NCI-H1436 treated with DMSO at 0.1 percent for 48 hours (cell line): ENCODE data around the gene GPATCH4.
"Not testable (repeated sequence)": the region's sequence is repeated elsewhere in the genome, so short reads cannot be mapped to it uniquely, and the experiment has no call there.

Source experiments
- DNase-seq: peaks from one replicate; lab custom pipeline; 2025; lab: John Stamatoyannopoulos, UW

Gene GPATCH4

DNA sequence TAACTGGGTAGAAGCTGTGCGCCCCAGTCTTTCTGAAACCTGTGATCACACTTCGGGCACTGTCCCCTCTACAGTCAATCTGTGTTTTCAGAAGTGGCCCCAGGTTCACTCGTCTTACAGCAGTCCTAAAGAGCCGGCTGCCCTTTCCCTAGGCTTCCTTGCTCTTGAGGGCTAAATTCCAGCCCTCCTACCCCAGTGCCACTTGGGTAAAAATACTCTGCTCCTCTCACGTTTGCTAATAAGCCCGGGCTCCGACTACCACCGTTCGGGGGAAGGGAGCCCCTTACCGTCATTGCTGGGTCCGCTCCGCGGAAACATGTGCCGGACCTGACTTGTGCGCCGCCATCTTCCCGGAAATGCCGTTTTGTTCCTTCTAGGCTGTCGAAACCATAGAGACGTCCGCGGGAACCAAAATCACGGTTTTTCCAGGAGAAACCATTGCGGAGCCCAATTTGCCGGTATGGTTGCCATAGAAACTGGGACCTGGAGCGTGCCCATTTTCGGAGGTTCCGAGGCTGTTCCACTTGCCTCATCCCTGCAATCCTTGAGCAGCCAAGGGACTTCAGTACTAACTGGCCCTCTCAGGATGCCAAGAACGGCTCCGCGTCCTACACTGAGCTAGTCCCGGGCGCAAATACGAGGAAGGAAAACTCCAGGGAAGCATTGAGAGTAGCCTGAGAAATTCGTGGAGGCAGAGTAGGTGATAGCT lies at the start of gene GPATCH4:
Gene GPATCH4, minus strand, starts transcription at position 358 of the 709 bp plus-strand sequence.
- no peak for DNase-seq

DNA sequence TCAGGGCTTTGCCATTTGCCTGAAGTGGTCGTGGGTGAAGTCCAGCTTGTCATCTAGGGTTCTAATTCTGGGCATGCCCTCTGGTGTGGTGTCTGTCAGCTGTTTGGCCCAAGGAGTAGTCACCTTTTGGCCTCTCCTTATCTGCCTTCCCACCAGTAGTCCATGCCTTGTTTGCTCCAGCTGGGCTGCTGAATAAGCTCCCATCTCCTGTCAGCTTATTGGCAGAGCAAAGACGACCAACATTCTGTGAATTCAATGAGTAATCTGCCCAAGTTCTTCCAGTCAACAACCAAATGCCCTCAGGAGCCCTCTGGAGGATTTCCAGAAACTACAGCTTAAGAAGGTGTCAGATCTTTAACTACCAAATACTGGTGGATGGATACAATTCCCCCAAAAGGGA lies 47.7 kb upstream of the GPATCH4 start:
- DNase-seq, result no peak

DNA sequence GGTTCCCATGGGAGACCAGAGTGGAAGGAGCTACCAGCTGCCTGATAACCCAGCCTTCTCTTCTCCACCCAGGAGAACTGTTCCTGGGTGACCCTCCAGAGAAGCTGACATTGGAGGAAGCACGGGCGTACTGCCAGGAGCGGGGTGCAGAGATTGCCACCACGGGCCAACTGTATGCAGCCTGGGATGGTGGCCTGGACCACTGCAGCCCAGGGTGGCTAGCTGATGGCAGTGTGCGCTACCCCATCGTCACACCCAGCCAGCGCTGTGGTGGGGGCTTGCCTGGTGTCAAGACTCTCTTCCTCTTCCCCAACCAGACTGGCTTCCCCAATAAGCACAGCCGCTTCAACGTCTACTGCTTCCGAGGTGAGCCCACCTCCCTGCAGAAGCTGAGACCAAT lies 47.2 kb upstream of the GPATCH4 start:
- DNase-seq, result no peak

DNA sequence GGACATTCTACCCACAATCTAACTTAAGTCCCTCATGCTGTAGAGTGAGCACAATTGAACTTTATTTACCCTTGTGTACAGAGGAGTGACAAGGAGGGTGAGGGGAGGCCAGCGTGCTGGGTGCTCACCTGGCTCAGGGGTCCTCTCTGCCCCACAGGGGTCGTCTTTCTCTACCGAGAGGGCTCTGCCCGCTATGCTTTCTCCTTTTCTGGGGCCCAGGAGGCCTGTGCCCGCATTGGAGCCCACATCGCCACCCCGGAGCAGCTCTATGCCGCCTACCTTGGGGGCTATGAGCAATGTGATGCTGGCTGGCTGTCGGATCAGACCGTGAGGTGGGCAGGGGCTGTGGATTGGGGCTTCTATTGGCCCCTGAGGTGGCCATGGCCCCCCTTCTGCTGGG lies 46.1 kb upstream of the GPATCH4 start:
- DNase-seq, result no peak

DNA sequence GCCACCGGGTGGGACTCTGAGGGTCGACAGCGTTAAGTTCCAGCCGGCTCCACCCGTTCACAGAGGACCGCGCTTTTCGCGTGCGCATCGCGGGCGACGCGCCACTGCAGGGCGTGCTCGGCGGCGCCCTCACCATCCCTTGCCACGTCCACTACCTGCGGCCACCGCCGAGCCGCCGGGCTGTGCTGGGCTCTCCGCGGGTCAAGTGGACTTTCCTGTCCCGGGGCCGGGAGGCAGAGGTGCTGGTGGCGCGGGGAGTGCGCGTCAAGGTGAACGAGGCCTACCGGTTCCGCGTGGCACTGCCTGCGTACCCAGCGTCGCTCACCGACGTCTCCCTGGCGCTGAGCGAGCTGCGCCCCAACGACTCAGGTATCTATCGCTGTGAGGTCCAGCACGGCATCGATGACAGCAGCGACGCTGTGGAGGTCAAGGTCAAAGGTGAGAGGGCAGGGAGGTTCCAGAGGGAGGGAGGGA lies 45.5 kb upstream of the GPATCH4 start:
- no peak for DNase-seq

DNA sequence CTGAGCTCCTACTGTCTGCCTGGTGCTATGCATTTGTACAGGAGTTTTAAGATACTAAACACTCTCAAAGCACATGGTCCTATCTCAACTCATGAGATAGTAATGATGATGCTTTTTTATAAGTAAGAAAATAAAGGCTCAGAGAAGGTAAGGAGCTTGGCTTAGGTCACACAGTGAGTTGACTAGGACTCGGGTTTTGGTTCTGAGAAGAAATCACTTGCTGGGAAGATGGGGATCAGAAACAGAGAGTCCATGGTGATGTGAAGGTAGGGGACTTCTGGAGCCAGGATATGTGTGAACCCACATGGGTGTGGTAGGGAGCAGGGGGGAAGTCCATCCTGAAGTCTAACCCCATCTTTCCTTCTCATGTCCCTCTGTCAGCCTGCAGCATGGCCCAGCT lies 44.4 kb upstream of the GPATCH4 start:
- no peak for DNase-seq

DNA sequence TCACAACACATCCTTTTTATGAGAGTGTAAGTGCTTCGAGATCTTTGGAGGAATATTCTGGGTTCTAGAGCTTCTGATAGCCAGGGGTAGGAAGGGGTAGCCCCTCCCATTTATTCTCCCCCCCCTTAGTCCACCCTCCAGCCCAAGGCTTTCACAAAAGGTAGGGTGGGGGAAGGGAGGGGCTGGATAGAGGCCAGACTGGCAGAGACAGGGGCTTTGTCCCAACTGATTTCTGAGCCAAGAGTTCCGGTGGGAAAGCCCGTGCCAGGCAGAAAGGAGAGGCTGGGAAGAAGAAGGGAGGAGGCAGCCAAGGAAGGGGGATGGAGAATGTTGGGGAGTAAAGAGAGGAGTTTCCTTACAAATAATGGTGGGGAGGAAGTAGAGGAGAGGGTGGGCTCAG lies 43.8 kb upstream of the GPATCH4 start:
- DNase-seq, result no peak

DNA sequence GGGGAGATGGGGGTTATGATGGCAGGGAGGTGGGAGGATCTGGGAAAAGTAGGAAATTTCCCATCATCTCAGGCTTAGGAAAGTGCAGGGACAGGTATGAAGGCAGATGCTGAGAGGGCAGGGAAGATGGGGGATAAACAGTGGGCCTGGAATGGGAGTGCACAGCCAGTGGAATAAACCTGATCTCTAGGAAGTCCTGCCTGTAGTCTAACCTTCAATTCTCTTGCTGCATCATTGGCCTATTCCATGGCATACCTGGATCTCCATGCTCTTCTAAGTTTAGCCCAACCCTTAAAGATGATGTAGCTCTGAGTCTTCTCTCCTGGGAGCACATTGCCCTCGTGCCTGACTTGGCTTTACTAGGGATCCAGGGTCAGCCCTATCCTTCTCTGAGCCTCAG lies 43.4 kb upstream of the GPATCH4 start:
- DNase-seq, result no peak

DNA sequence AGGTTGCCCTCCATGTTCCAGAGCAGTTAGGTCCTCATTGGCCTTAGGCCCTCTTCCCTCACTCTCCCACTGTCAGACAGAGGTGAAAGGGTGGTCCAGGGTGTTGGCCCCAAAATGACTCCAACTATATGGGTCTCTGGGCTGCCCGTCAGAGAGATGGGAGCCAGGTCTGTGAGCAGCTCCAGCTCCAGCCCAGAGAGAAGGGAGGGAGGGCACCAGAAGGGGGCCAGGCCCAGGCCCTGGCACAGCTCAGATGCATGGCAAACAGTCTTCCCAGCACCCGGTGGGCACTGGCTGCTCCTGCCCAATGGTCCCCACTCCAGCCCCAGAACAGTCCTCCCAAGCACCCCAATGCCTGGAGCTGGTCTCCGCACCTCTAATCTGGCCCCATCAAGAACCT lies 42.9 kb upstream of the GPATCH4 start:
- DNase-seq, result no peak

DNA sequence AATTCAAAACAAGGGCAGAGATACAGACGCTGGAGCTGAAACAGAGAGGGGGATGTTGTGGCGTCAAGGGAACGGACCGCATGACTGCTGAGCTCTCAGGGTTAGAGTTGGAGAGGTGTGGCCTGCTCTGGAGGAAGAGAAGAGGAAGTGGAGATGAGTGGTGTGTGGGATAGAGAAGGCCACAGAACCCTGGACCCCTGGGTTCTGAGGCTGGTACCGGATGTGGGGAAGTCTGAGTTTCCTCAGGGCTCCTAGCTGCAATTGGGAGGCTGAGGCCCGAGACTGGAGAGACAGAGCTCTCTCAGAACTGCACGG lies 42.5 kb upstream of the GPATCH4 start:
- no peak for DNase-seq

DNA sequence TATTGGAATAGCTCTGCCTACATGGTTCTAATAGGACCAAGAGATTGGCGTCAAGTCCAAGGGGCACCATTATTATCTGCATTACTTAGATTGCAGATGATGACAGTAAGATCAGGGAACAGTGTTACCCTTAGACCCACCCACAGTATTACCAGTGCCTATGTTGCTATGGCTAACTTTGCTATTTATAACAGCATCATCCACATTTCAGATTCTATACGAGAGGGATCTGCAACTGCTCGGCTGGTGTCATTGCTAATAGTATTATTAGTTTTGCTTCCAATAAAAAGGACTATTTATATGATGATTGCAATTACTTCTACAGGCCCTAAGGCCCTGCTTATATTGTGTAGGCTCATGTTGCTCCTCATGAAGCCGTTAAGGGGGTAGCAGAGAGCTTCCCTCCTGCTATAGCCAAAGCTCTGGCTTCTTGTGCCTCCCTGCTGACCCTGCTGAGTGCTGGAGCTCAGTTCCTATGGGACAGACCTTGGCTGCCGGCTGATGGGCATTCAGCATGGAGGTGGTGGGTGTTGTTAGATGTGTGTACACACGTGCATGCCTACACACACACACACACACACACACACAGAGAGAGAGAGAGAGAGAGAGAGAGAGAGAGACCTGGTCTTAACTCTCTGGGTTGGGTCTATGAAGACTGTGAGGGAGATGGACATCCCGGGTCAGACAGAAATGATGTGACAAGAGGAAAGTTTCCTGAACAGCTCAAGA lies 41.9 kb upstream of the GPATCH4 start:
- DNase-seq, result no peak

DNA sequence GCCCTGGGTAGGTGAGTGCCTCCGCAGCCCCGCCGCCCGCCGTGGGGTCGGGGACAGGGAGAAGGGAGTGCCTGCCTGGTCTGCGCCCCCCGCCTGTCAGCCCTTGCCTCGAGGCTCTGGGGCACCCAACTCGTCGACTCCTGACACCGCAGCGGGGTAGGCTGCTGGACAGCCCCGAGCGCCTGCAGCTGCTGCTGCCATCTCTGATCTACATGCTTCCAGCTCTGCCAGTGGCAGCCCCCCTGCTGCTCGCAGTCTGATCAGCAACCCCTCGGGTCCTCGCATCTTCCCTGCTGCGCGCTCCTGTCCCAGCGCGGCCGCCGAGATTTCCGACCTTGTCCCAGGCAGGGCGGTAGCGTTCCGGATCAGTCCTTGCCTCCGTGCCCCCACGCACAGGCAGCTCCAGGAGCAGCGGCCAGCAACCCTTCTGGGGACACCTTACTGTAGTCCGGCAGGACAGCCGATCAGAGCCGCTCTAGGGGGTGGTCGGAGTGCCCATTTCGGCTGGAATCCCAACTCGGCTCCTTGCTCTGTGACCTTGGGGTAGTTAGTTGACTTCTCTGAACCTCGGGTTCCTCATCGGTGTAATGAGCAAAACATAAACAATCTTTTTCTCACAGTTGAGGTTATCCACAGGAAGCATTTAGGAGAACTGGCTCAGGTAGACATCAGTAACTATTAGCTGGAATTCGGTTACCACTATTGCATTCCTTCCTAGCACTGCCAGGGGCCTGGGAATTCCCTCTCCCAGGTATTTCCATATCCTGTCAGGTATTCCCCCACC lies 41.2 kb upstream of the GPATCH4 start:
- no peak for DNase-seq

DNA sequence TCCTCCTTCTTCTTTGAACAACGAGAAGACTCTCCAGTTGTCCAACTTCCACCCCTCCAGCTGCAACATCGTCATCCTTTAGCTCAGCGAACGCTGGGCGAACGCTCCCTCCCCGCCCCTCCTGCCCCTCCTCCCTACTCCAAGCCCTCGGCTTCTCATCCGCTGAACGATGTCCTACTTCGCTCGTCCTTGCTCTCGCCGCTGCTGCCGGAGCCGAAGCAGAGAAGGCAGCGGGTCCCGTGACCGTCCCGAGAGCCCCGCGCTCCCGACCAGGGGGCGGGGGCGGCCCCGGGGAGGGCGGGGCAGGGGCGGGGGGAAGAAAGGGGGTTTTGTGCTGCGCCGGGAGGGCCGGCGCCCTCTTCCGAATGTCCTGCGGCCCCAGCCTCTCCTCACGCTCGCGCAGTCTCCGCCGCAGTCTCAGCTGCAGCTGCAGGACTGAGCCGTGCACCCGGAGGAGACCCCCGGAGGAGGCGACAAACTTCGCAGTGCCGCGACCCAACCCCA lies 40.5 kb upstream of the GPATCH4 start, which contains the start of gene BCAN:
Gene BCAN, plus strand, starts transcription at position 357 of the 504 bp plus-strand sequence. CDS start 3,938 bp downstream, outside the sequence.
- no peak for DNase-seq

DNA sequence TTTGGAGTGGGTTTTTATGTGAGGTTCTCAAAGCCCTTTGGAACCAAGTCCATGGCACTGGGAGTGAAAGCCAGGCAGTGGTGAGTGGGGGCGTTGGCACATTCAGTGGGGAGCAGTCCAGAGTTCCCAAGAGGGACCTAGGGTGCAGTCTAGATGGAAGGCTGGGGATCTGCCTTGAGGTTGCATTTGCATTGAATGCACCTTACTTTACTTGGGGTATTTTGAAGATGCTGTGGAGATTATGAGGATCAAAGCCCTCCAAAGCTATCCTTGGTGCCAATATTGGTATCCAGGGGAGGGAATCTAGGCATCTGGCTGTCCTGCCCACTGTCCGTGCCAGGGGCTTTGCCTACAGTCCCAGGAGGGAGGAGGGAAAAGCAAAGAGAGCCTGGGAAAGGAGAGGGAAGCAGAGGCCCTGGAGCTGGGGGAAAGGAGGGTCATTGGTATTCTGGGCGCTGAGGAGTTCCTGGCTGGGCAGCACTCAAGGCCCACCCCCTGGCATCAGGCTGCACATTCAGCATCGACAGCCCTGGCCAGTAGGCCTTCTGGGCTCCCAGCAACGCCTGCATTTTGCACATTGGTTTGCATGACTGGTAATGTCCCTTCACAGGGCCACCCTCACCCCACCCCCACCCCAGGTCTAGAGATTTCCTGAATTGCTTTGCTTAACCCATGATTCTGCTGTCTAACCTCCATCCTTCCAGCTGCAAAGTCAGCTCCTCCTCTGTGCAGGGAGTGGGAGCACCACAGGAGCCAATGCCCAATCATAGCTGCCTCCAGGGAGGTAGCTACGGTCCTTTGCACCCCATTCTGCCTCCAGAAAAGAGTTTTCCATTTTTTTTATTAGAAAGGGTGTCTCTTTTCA lies 39.8 kb upstream of the GPATCH4 start:
- no peak for DNase-seq

DNA sequence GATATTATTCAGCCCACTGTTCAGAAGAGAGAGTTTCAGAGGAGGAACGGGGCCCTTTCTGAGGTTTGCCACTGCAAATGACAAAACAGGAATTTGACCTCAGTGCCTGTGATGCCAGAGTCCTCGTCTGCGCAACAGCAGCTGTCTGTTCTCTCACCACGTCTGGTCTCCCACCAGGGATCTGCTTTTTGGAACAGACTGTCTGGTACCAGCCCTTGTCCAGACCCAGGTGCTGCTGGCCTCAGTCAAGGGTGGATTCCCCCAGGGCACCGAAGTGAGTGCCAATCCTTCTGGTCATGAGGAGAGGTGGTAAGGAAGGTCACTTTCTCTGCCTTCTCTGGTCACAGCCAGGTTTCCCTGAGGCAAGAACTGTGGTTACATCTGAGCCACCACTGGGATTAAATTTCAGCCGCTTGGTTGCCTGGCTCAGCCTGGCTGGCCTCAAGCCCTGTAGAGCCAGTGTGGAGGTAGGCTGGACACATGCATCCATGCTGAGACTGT lies 38.4 kb upstream of the GPATCH4 start:
- no peak for DNase-seq

DNA sequence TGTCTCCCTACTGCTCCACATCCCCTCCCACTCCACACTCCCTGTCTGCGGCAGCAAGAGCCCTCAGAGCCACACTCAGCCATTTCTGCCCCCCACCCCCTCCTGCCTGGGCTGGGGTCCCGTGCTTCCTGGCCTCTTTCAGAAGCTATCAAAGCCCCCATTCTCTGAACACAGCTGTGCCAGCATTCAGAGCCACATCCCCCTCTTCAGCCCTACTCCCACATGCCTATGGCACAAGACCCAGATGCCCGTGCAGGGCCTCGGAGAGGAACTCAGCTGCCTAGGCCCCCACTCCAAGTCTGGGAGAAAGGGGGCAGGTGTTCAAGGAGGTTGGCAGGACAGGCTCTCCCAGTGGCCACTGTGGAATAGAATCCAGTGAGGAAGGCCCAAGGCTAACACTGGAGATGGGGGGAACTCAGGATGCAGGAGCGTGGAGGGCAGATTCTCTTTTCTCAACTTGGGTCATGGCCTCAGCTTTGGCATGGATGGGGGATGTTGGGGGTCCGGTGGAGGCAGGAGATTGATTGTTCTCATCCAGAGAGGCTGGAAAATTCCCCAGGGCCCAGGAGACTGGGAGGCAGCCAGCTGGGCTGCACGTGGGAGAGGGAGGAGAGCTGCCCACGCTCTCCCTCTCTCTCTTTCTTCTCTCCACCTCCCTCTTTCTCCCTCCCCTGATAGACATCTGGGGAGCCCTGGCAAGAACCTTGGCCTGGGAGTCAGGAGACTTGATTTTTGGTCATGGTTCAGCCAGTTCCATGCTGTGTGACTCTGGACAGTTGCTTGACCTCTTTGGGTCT lies 37.1 kb upstream of the GPATCH4 start:
- DNase-seq, result no peak

DNA sequence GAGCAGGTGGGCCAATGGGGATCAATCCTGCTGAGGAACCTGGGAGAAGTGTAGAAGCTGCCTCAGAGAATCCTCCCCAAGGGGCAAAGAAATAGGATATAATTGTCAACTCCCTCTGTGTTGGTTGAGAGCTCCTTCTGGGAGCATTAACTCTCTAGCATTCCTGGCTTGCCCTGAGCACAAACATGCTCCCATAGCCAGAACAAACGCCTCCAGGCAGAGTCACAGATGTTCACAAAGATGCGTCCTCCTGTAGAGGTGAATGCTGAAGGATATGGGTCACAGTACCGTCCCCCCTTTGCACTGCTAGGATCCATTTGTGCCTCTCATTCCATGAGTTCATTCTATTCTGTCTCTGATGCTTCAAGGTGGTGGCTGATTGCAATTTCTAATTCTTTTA lies 31.1 kb upstream of the GPATCH4 start:
- no peak for DNase-seq

DNA sequence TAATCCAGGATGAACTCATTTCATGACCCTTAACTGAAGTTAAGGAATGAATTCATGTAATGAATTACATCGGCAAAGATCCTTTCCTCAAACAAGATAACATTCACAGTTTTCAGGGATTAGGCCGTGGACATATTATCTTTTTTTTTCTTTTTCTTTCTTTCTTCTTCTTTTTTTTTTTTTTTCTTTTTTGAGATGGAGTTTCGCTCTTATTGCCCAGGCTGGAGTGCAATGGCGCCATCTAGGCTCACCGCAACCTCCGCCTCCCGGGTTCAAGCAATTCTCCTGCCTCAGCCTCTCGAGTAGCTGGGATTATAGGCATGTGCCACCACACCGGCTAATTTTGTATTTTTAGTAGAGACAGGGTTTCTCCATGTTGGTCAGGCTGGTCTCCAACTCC lies 29.9 kb upstream of the GPATCH4 start:
- DNase-seq, result not testable (repeated sequence)

DNA sequence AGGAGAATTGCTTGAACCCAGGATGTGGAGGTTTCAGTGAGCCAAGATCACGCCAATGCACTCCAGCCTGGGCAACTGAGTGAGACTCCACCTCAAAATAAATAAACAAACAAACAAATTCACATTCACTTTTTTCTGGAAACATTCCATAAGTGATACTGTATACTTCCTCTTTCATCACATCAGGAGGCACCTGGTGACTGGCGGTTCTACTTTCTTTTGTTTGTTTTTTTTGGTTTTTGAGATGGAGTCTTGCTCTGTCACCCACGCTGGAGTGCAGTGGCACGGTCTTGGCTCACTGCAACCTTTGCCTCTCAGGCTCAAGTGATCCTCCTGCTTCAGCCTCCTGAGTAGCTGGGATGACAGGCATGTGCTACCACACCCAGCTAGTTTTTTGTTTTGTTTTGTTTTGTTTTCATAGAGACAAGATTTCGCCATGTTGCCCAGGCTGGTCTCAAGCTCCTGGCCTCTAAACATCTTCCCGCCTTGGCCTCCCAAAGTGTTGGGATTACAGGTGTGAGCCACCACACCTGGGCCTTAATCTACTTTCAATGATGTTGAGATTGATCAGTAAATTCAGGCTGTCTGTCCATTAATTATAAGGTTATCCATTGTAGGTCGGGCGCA lies 28.7 kb upstream of the GPATCH4 start:
- no peak for DNase-seq

DNA sequence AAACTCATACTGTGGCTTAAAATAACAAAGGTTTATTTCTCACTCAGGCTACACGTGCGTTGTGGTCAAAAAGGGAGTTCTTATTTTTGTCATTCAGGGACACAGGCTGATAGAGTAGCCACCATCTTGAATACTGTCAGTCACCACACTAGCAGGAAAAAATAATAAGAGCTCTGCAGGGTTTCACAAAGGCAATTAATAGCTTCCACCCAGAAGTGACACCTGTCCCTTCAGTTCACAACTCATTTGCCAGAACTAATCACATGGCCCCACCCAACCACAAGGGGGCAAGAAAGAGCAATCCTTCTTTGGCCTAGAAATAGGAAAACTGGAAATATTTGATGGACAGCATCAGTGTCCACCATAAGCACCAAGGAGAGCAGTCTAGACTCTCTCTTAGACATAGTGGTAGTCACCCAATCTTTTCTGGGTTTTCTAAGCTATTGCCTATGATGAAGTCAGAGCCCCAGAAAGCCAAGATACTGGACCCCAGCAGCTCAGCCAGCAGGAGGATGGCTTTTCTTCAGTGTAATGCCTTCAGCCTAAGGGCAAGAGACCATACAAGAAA lies 26.1 kb upstream of the GPATCH4 start:
- no peak for DNase-seq
